WI38 (cell line): ENCODE results near the gene PAX5.

ENCODE experiments used
- H3K4me3 ChIP-seq: 2 replicates; pipeline ENCODE4 v1.5.1; 2011; ENCODE audit warnings: low read depth, mild to moderate bottlenecking, control low read depth, low read length
- CTCF ChIP-seq: IDR thresholded peaks from 2 replicates; pipeline ENCODE4 v1.5.1; 2012; ENCODE audit warnings: low read depth, mild to moderate bottlenecking, control low read depth, low read length

The PAX5 gene

GRCh38 chr9:36946653-36947052 is 87.4 kb downstream of the PAX5 start:
- no peak for TF ChIP-seq CTCF
- H3K4me3 ChIP-seq = no peak overlapping the region

- no peak overlapping the region for H3K4me3 ChIP-seq
- TF ChIP-seq CTCF = no peak
These were observed 88.1 kb downstream of the PAX5 start for GRCh38 chr9:36945999-36946398.

GRCh38 chr9:36942891-36943290 is 91.2 kb downstream of the PAX5 start:
- no peak for TF ChIP-seq CTCF
- no peak overlapping the region for H3K4me3 ChIP-seq

- no peak for TF ChIP-seq CTCF
- H3K4me3 ChIP-seq = no peak overlapping the region
These were observed 92.6 kb downstream of the PAX5 start for GRCh38 chr9:36941441-36941840.

GRCh38 chr9:36940881-36941280 is 93.2 kb downstream of the PAX5 start:
- no peak for TF ChIP-seq CTCF
- no peak overlapping the region for H3K4me3 ChIP-seq

- TF ChIP-seq CTCF = no peak
These were observed 93.6 kb downstream of the PAX5 start for GRCh38 chr9:36940500-36940853.

GRCh38 chr9:36939655-36940499 is 94.2 kb downstream of the PAX5 start:
- H3K4me3 ChIP-seq = no peak overlapping the region
- no peak for TF ChIP-seq CTCF

More at GRCh38 chr9:36940500-36940853, 93.6 kb downstream of the PAX5 start:
- H3K4me3 ChIP-seq = no peak overlapping the region
